Liver (tissue), 9 donors: ENCODE data around the gene CTNNAL1. TPM values are rescaled to one million over a fixed set of nuclear protein-coding genes. Genes with fewer than 3 reads are reported as not detected.

Source experiments
- DNase-seq: peaks from one replicate; pipeline ENCODE4 v3.0.0-alpha.2; 2017; ENCODE audit warnings: low spot score
- H3K27ac ChIP-seq, 2 donors: one replicate each; pipeline ENCODE4 v1.7.0; 2013; ENCODE audit warnings: inconsistent platforms in 2 of 2, low read length in 2 of 2, control low read depth in 1 of 2, low read depth in 1 of 2, mild to moderate bottlenecking in 1 of 2
- H3K27me3 ChIP-seq, 4 donors: one replicate each; pipeline versions ENCODE4 v1.6.1 to v1.7.0; 2013; ENCODE audit warnings: low read length in 3 of 4, inconsistent platforms in 1 of 4, mild to moderate bottlenecking in 1 of 4, moderate library complexity in 1 of 4; ENCODE audit not compliant: control insufficient read depth in 4 of 4, insufficient read depth in 4 of 4
- H3K36me3 ChIP-seq, 4 donors: one replicate each; pipeline versions ENCODE4 v1.6.1 to v1.7.0; 2013; ENCODE audit warnings: low read length in 3 of 4, mild to moderate bottlenecking in 3 of 4, low read depth in 1 of 4, moderate library complexity in 1 of 4; ENCODE audit not compliant: control insufficient read depth in 4 of 4, insufficient read depth in 3 of 4
- H3K4me1 ChIP-seq, 4 donors: one replicate each; pipeline versions ENCODE4 v1.6.1 to v1.7.0; 2013; ENCODE audit warnings: low read length in 3 of 4, mild to moderate bottlenecking in 3 of 4, moderate library complexity in 1 of 4; ENCODE audit not compliant: control insufficient read depth in 4 of 4, insufficient read depth in 4 of 4
- H3K4me3 ChIP-seq, 3 donors: one replicate each; pipeline versions ENCODE4 v1.6.1 to v1.7.0; 2013; ENCODE audit warnings: low read length in 3 of 3, control low read depth in 1 of 3, low read depth in 1 of 3, mild to moderate bottlenecking in 1 of 3
- H3K9ac ChIP-seq, 2 donors: one replicate each; pipeline ENCODE4 v1.7.0; 2013; ENCODE audit warnings: low read length in 2 of 2, mild to moderate bottlenecking in 2 of 2, moderate library complexity in 2 of 2, control low read depth in 1 of 2, low read depth in 1 of 2
- H3K9me3 ChIP-seq, 4 donors: one replicate each; pipeline versions ENCODE4 v1.6.1 to v1.7.0; 2013; ENCODE audit warnings: low read length in 3 of 4; ENCODE audit not compliant: control insufficient read depth in 4 of 4
- ATF3 ChIP-seq: IDR thresholded peaks from 2 replicates; pipeline ENCODE4 v1.6.1; 2016; ENCODE audit warnings: antibody characterized with exemption
- EGR1 ChIP-seq, 2 donors: IDR thresholded peaks; 2 replicates each; pipeline ENCODE4 v1.6.1; 2016 to 2018; ENCODE audit warnings: antibody characterized with exemption in 2 of 2, low read depth in 2 of 2
- FOXA1 ChIP-seq: IDR thresholded peaks from 2 replicates; pipeline ENCODE4 v1.6.1; 2016; ENCODE audit warnings: antibody characterized with exemption
- FOXA2 ChIP-seq: IDR thresholded peaks from 2 replicates; pipeline ENCODE4 v1.6.1; 2016; ENCODE audit warnings: antibody characterized with exemption
- GABPA ChIP-seq, 2 donors: IDR thresholded peaks in 1 of 2; conservative IDR thresholded peaks in 1 of 2; 2 replicates each; pipeline ENCODE4 v1.6.1; 2016; ENCODE audit warnings: antibody characterized with exemption in 2 of 2, mild to moderate bottlenecking in 1 of 2, moderate library complexity in 1 of 2
- HNF4A ChIP-seq, 2 donors: conservative IDR thresholded peaks; 2 replicates each; pipeline ENCODE4 v1.6.1; 2016; ENCODE audit warnings: antibody characterized with exemption in 2 of 2, mild to moderate bottlenecking in 2 of 2
- HNF4G ChIP-seq: IDR thresholded peaks from 2 replicates; pipeline ENCODE4 v1.6.1; 2016; ENCODE audit warnings: antibody characterized with exemption
- JUND ChIP-seq, 2 donors: IDR thresholded peaks; 2 replicates each; pipeline ENCODE4 v1.6.1; 2016; ENCODE audit warnings: antibody characterized with exemption in 2 of 2
- NR2F2 ChIP-seq: IDR thresholded peaks from 2 replicates; pipeline ENCODE4 v1.6.1; 2016; ENCODE audit warnings: antibody characterized with exemption
- RAD21 ChIP-seq, 2 donors: IDR thresholded peaks; 2 replicates each; pipeline ENCODE4 v1.6.1; 2016; ENCODE audit warnings: antibody characterized with exemption in 2 of 2, mild to moderate bottlenecking in 2 of 2
- REST ChIP-seq: IDR thresholded peaks from 2 replicates; pipeline ENCODE4 v1.6.1; 2016; ENCODE audit warnings: antibody characterized with exemption, mild to moderate bottlenecking
- RXRA ChIP-seq, 2 donors: IDR thresholded peaks; 2 replicates each; pipeline ENCODE4 v1.6.1; 2017 to 2018; ENCODE audit warnings: antibody characterized with exemption in 2 of 2, mild to moderate bottlenecking in 1 of 2
- SP1 ChIP-seq: IDR thresholded peaks from 2 replicates; pipeline ENCODE4 v1.6.1; 2018; ENCODE audit warnings: antibody characterized with exemption, mild to moderate bottlenecking
- TAF1 ChIP-seq: conservative IDR thresholded peaks from 2 replicates; pipeline ENCODE4 v1.6.1; 2016; ENCODE audit warnings: antibody characterized with exemption, mild to moderate bottlenecking
- YY1 ChIP-seq: IDR thresholded peaks from 2 replicates; pipeline ENCODE4 v1.6.1; 2016; ENCODE audit warnings: antibody characterized with exemption, mild to moderate bottlenecking
- ZBTB33 ChIP-seq: IDR thresholded peaks from 2 replicates; pipeline ENCODE4 v1.6.1; 2016; ENCODE audit warnings: antibody characterized with exemption
- WGBS: extraction: QIAGEN DNeasy Blood & Tissue Kit; methylation state at CpG from one replicate; pipeline ENCODE4 v1.1.7; 2013; 5-methylcytosine and 5-hydroxymethylcytosine counted together
- polyA plus RNA-seq, 2 donors: library from polyadenylated mRNA; stranded (reverse) in 1 of 2; unstranded in 1 of 2; fragments of 200-250 nt in 1 of 2; fragments of >200 nt in 1 of 2; fragmentation: Nextera tagmentation in 1 of 2; extraction: Ambion mirVana in 1 of 2; gene quantifications; one replicate each; pipeline versions ENCODE4 v1.2.1 to v1.2.3, GENCODE V29; 2013 to 2015
- total RNA-seq, 2 donors: library from RNA; depleted of rRNA; stranded (reverse); fragments of >200 nt; gene quantifications; one replicate each; pipeline ENCODE4 v1.2.3, GENCODE V29; 2014
- TF ChIP-seq, protein P1 (sequence below): IDR thresholded peaks from 2 replicates; pipeline ENCODE4 v1.6.1; 2016; ENCODE audit warnings: antibody characterized with exemption
- donor health status: healthy.
- donor health status: healthy.
- donor health status: healthy.
- donor health status: healthy.
- donor health status: healthy.

Gene CTNNAL1
- total and polyA plus RNA-seq, 4 donors: 10.5 to 31.5 (median 18.6) TPM

- peaks cover 5 to 46% (median 26%) of the 10 kb centered on the region in 4 donors for H3K36me3 ChIP-seq
These were observed 99.9 kb downstream of the CTNNAL1 start for GRCh38 chr9:108913391-108913790.

DNA sequence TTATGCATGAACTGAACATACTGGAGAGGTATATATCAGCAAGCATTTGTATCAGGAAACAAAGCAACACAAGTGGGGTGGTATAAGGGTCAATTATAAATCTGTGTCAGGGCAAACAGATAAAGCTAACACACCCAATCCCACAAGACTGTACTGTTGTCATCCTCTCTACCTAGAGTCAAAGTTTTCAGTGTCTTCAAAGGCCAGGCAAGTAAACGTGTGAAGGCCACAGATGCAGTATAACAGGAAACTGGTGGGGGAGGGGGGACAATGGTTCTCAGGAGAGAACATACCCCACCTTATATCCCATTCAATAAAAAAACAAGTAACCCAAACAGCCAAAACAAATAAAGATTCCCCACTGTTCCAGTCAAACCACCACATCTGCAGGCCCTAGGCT is 101.5 kb downstream of the CTNNAL1 start:
- no peaks in the 10 kb centered on the region for H3K9me3 ChIP-seq
- H3K36me3 ChIP-seq: peaks cover 5 to 53% (median 32%) of the 10 kb centered on the region in 4 donors
- no peaks in the 10 kb centered on the region for H3K27me3 ChIP-seq
- TF ChIP-seq FOXA1: no peak
- no peak for TF ChIP-seq FOXA2
- TF ChIP-seq JUND (IDR thresholded peaks at IDR 0.05): no peak
- TF ChIP-seq SP1: no peak
- TF ChIP-seq, protein P1, sequence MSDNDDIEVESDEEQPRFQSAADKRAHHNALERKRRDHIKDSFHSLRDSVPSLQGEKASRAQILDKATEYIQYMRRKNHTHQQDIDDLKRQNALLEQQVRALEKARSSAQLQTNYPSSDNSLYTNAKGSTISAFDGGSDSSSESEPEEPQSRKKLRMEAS: no peak
- no peak for TF ChIP-seq HNF4A (conservative IDR thresholded peaks at IDR 0.05)
- TF ChIP-seq ZBTB33: no peak
- no peak for TF ChIP-seq RXRA (IDR thresholded peaks at IDR 0.05)
- no peak for TF ChIP-seq NR2F2
- TF ChIP-seq HNF4G: no peak
- TF ChIP-seq GABPA (IDR thresholded peaks at IDR 0.05 in 1 of 2, conservative IDR thresholded peaks at IDR 0.05 in 1 of 2): no peak
- DNase-seq: no peak
- H3K9ac ChIP-seq: no peak overlapping the region
- no peak overlapping the region for H3K4me3 ChIP-seq
- peaks cover 0 to 3% (median 0%) of the 10 kb centered on the region in 4 donors for H3K4me1 ChIP-seq
- no peak overlapping the region for H3K27ac ChIP-seq
- 61% methylated on average over 1 of the region's 1 CpG for WGBS

More at GRCh38 chr9:108913391-108913790, 99.9 kb downstream of the CTNNAL1 start:
- H3K9me3 ChIP-seq: no peaks in the 10 kb centered on the region
- 90% methylated on average over 5 of the region's 5 CpGs for WGBS
- TF ChIP-seq RXRA (IDR thresholded peaks at IDR 0.05): no peak
- TF ChIP-seq GABPA (IDR thresholded peaks at IDR 0.05 in 1 of 2, conservative IDR thresholded peaks at IDR 0.05 in 1 of 2): no peak
- no peak for TF ChIP-seq HNF4A (conservative IDR thresholded peaks at IDR 0.05)
- TF ChIP-seq ATF3: no peak
- no peak for TF ChIP-seq ZBTB33
- TF ChIP-seq SP1: no peak
- TF ChIP-seq RAD21 (IDR thresholded peaks at IDR 0.05): no peak
- TF ChIP-seq FOXA1: no peak
- TF ChIP-seq TAF1: no peak
- TF ChIP-seq HNF4G: no peak
- TF ChIP-seq FOXA2: no peak
- TF ChIP-seq, protein P1: no peak
- TF ChIP-seq REST: no peak
- TF ChIP-seq YY1: no peak
- no peak for TF ChIP-seq EGR1 (IDR thresholded peaks at IDR 0.05; ENCODE audit: low read depth in 2 of 2)
- no peak for TF ChIP-seq JUND (IDR thresholded peaks at IDR 0.05)
- H3K27me3 ChIP-seq: no peaks in the 10 kb centered on the region
- no peak overlapping the region for H3K27ac ChIP-seq
- H3K4me1 ChIP-seq: peaks cover 0 to 3% (median 0%) of the 10 kb centered on the region in 4 donors
- H3K9ac ChIP-seq: no peak overlapping the region
- DNase-seq: no peak
- no peak overlapping the region for H3K4me3 ChIP-seq
